ENCODE measurements around the gene AMOTL1. TPM values are rescaled to one million over a fixed set of nuclear protein-coding genes. Genes with fewer than 3 reads are reported as not detected.
A peak's percentile ranks its signal among the peaks of the same experiment; 100 is the strongest.

Gene AMOTL1
- total RNA-seq = 1 to 10 TPM; 3.9 to 4.6 TPM

DNA sequence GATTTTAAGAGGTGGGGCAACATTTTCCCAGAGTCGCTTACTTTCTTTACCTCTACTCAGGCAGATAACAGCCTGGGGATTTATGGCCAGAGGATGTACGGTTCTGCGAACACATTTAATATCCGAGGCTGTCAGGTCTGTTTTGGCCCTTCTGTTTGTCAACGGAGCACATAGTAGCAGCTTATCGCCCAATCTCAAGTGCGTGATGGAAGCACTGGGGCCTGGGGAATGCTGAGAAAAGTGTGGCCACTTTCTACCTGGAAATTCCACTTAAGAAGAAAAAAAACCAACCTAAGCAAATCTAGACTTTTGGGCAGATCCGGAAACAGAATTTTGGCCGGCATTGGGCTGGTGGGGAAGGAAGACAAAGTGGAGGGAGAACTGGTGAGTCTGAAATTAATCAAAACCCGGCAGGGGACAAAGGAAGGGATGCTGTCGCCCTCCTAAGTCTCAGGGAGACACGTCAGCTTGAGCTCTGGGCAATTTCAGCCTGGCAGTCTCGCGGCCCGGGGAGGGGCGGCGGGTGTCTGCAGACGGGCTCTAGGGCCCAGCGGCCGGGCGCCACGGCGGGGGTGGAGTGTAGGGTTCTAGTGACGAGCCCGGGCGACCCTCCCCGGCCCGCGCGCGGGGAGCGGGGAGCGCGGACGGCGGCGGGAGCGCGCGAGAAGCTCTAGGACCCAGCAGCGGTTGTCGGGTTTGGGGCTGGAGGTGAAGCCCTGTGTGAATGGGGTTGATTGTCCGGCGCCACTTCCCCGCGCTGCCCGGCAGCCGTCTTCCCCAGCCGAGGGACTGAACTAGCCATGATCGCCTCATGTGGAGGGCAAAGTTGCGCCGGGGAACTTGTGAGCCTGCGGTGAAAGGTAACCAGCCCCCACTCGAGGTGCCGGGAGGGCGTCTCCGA, at the start of gene AMOTL1:
Gene AMOTL1 (plus strand): TSS at position 656 of the 901 bp plus-strand sequence. CDS start 156 bp downstream, at position 812.
- Mint-ChIP-seq H3K36me3 (peaks cover 2% of the 10 kb centered on the region), H3K27ac (peak within 1 kb of the TSS; percentile 52), H3K4me3 (peak within 1 kb of the TSS; percentile 70), H3K4me1 (peaks cover 10% of the 10 kb centered on the region), H3K27me3 (peaks cover 54% of the 10 kb centered on the region), H3K9me3 (ENCODE audit: low read depth) (no peaks in the 10 kb centered on the region)
- CTCF ChIA-PET = interaction anchor here (0.7 to 1.1 kb wide), 2 partner anchors 26 to 979 kb away, joined by 3 to 4 read pairs; no protein-coding TSS in a partner anchor
- ATAC-seq (peak; percentile 79), DNase-seq (peak; percentile 61)

GRCh38 chr11:94719876-94720275, 48.3 kb upstream of the AMOTL1 start:
- H3K27ac Mint-ChIP-seq = no peak overlapping the region
- H3K4me1 Mint-ChIP-seq = no peaks in the 10 kb centered on the region
- H3K27me3 Mint-ChIP-seq = peaks cover 44% of the 10 kb centered on the region
- DNase-seq (no peak), ATAC-seq (no peak)
- CTCF ChIA-PET = interaction anchor here (0.9 kb wide), 1 partner anchor 22 kb away, joined by 3 read pairs; no protein-coding TSS in a partner anchor
- H3K9me3 Mint-ChIP-seq (ENCODE audit: low read depth) = no peaks in the 10 kb centered on the region
- H3K36me3 Mint-ChIP-seq = no peaks in the 10 kb centered on the region
- no peak overlapping the region for H3K4me3 Mint-ChIP-seq

DNA sequence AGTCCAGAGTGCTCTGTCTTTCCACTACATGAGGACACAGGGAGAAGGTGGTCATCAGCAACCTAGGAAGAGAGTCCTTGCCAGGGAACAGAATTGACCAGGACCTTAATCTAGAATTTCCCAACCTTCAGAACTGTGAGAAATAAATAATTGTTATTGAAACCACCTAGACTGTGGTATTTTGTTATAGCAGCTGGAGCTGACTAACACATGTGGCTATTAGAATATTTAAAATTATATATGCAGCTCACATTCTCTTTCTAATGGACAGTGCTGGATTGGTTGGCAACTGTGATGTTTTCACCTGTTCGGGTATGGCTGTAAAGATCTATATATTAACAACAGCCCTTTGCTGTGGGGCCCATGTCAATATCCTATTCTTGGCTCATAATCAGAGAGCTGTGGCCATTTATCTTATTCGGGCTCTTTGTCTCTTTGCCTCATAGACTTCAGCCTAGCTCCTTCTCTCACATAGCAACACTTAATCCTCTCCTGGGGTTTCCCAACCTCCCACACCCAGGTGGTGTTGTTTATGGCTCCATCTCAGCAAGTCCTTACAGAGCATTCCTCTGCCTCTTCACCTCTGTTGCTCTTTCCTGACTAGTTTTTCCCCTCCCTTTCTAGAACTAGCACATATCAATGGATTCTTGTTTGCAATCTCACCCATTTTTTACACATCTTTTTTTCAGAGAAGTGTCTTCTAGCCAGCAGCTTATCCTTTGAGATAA, 46.4 kb upstream of the AMOTL1 start:
- Mint-ChIP-seq H3K36me3 (no peaks in the 10 kb centered on the region), H3K27ac (no peak overlapping the region), H3K27me3 (peaks cover 30% of the 10 kb centered on the region), H3K4me3 (no peak overlapping the region), H3K4me1 (no peaks in the 10 kb centered on the region), H3K9me3 (ENCODE audit: low read depth) (no peaks in the 10 kb centered on the region)
- ATAC-seq = no peak
- CTCF ChIA-PET = no interaction called here
- no peak for DNase-seq

DNA sequence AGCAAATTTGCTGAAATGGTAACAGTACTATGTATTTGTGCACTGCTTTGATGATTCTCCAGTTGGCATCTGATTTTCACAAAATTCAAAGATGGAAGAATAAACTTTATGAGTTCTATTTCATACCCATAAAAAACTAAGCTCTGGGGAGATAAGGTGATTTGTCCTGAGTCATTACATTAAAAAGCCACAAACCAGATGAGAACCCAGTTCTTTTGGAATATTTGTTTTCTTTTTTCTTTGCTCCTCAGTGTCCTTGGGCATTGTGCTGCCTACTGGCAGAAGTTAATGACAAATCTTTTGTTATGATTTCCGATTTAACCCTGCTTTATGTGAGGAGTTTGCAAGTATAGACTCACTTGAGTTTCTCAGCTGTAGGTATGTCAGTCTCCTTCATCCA, 45.4 kb upstream of the AMOTL1 start:
- no peaks in the 10 kb centered on the region for H3K36me3 Mint-ChIP-seq
- no peak overlapping the region for H3K27ac Mint-ChIP-seq
- no peak overlapping the region for H3K4me3 Mint-ChIP-seq
- no peak for ATAC-seq
- H3K9me3 Mint-ChIP-seq (ENCODE audit: low read depth) = no peaks in the 10 kb centered on the region
- CTCF ChIA-PET = no interaction called here
- DNase-seq = no peak
- no peaks in the 10 kb centered on the region for H3K4me1 Mint-ChIP-seq
- peaks cover 25% of the 10 kb centered on the region for H3K27me3 Mint-ChIP-seq

DNA sequence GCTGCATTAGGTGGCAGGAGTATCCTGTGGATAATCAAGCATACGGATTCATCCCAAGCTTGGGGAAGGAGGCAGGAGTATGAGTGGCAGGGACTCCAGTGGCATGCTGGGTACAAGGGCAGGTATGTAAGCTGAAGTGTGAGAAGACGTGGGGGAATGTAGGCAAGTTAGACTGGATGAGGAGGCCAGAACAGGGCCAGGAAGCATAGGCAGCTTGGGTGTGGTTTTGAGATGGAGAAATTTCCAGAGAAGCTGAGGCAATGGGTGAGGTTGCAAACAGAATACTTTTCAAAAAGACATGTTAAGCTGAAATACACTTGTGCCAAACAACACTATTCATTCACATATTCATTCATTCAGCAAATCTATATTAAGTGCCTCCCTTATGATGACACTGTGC, 43.1 kb upstream of the AMOTL1 start:
- DNase-seq = no peak
- Mint-ChIP-seq H3K4me3 (no peak overlapping the region), H3K27me3 (peaks cover 23% of the 10 kb centered on the region), H3K36me3 (no peaks in the 10 kb centered on the region), H3K4me1 (no peaks in the 10 kb centered on the region), H3K9me3 (ENCODE audit: low read depth) (no peaks in the 10 kb centered on the region), H3K27ac (no peak overlapping the region)
- ATAC-seq = no peak
- CTCF ChIA-PET = no interaction called here

DNA sequence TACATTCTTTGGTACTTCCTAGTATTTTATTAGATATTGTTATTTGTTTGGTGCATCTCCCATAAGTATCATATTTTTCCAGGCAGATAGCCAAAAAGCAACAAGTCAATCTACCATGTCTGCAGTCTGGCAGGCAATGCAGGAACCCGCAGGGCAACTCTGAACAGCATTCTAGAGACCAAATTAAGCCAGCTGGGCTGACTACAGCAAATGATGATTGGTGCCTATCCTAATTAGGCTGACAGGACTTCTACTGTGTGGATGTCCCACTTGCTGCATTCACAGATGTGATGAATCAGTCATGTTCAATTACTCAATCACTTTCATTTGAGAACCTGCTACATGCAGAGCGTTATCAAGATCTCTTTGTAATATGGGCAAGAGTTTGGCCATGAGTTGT, 40.3 kb upstream of the AMOTL1 start:
- Mint-ChIP-seq H3K27me3 (peaks cover 15% of the 10 kb centered on the region), H3K36me3 (no peaks in the 10 kb centered on the region), H3K9me3 (ENCODE audit: low read depth) (no peaks in the 10 kb centered on the region), H3K27ac (no peak overlapping the region), H3K4me1 (no peaks in the 10 kb centered on the region), H3K4me3 (no peak overlapping the region)
- CTCF ChIA-PET = no interaction called here
- ATAC-seq = no peak
- no peak for DNase-seq

- Mint-ChIP-seq H3K36me3 (no peaks in the 10 kb centered on the region), H3K4me1 (no peaks in the 10 kb centered on the region), H3K9me3 (ENCODE audit: low read depth) (no peaks in the 10 kb centered on the region), H3K27ac (no peak overlapping the region), H3K27me3 (peaks cover 13% of the 10 kb centered on the region), H3K4me3 (no peak overlapping the region)
- ATAC-seq (no peak), DNase-seq (no peak)
- CTCF ChIA-PET = no interaction called here
Observed at GRCh38 chr11:94728541-94728940, 39.6 kb upstream of the AMOTL1 start.

GRCh38 chr11:94728966-94729751, 39.0 kb upstream of the AMOTL1 start:
- Mint-ChIP-seq H3K9me3 (ENCODE audit: low read depth) (no peaks in the 10 kb centered on the region), H3K4me3 (no peak overlapping the region), H3K36me3 (no peaks in the 10 kb centered on the region), H3K27ac (no peak overlapping the region), H3K4me1 (no peaks in the 10 kb centered on the region), H3K27me3 (peaks cover 11% of the 10 kb centered on the region)
- CTCF ChIA-PET = no interaction called here
- ATAC-seq (no peak), DNase-seq (no peak)

- Mint-ChIP-seq H3K9me3 (ENCODE audit: low read depth) (no peaks in the 10 kb centered on the region), H3K4me1 (no peaks in the 10 kb centered on the region), H3K4me3 (no peak overlapping the region), H3K27ac (no peak overlapping the region), H3K36me3 (no peaks in the 10 kb centered on the region), H3K27me3 (peaks cover 8% of the 10 kb centered on the region)
- no peak for DNase-seq
- no peak for ATAC-seq
- CTCF ChIA-PET = no interaction called here
Observed at GRCh38 chr11:94730153-94730552, 38.0 kb upstream of the AMOTL1 start.

DNA sequence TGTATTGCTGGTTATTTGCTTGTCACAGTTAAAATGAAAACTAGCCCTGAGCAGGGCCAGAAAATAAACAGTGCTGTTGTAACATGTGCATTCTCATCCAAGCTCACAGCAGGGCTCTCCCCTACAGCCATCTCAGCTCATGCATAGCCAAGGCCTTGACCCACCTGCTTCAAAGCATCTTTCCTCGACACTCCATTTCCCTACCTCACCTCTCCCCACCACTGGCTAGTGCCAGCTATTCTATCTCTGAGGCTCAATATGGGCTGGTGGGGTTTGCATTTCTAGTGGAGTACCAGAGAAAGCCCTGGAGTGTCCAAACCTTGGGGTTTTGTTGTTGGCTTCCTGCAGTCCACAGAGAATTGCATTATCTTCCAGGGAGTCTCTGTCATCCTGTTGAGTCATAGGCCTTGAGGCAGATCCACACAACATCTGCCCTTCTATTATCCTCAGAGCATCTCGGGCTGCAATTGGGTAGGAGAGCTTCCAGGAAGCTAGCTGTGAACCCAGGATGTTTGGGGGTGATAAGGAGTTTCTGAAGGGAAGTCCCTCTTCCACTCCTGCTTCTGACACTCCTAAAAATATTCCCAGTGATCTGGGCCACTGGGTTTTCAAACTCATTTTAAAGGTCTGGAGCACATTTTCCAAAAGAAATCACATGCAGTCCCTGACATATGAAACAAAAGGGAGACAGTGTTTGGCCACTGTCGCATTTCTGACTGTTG, 36.1 kb upstream of the AMOTL1 start:
- no peak overlapping the region for H3K4me3 Mint-ChIP-seq
- DNase-seq = no peak
- no peaks in the 10 kb centered on the region for H3K4me1 Mint-ChIP-seq
- CTCF ChIA-PET = interaction anchor here (1.5 kb wide), 1 partner anchor 10 kb away, joined by 3 read pairs; no protein-coding TSS in a partner anchor
- H3K27me3 Mint-ChIP-seq = peaks cover 12% of the 10 kb centered on the region
- H3K36me3 Mint-ChIP-seq = no peaks in the 10 kb centered on the region
- no peak overlapping the region for H3K27ac Mint-ChIP-seq
- no peak for ATAC-seq
- no peaks in the 10 kb centered on the region for H3K9me3 Mint-ChIP-seq (ENCODE audit: low read depth)

DNA sequence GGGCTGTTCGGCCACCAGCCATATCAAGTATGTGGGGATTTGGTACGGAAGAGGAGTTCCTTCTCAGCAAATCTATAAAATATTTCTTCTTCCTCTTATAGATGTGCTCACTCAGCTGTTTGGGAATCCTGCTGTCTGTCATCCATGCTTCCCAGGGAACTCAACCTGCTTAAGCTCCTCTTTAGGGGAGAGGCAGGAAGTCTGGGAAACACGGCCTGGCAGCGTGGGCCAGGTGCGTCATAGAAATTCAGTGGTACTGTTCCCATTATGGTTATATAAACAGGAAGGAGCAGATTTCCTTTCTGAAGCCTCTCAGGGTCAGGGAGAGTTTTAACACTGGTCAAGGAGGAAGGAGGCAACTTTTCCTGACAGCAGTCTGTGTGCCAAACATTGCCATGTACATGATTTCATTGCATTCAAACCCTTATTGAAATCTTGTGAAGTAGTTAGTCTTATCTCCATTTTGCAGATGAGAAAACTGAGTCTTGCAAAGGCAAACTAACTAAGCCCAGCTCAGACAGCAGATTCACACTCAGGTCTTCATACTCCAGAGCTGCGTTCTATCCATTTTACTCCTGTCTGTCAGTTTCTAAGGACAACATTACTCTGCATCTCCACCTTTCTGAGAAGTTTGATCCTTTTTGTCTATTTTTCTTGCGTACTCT, 35.4 kb upstream of the AMOTL1 start:
- ATAC-seq = no peak
- Mint-ChIP-seq H3K9me3 (ENCODE audit: low read depth) (no peaks in the 10 kb centered on the region), H3K4me1 (no peaks in the 10 kb centered on the region), H3K27ac (no peak overlapping the region), H3K4me3 (no peak overlapping the region), H3K36me3 (no peaks in the 10 kb centered on the region), H3K27me3 (peaks cover 12% of the 10 kb centered on the region)
- CTCF ChIA-PET = interaction anchor here (1.5 kb wide), 1 partner anchor 10 kb away, joined by 3 read pairs; no protein-coding TSS in a partner anchor
- no peak for DNase-seq

- Mint-ChIP-seq H3K27ac (no peak overlapping the region), H3K4me1 (no peaks in the 10 kb centered on the region), H3K4me3 (no peak overlapping the region), H3K36me3 (no peaks in the 10 kb centered on the region), H3K27me3 (peaks cover 12% of the 10 kb centered on the region), H3K9me3 (ENCODE audit: low read depth) (no peaks in the 10 kb centered on the region)
- CTCF ChIA-PET = interaction anchor here (1.3 kb wide), 1 partner anchor 52 kb away, joined by 3 read pairs; no protein-coding TSS in a partner anchor
- DNase-seq (no peak), ATAC-seq (no peak)
Observed at GRCh38 chr11:94734563-94735275, 33.4 kb upstream of the AMOTL1 start.
